Renal cortical epithelial cell (primary cell): ENCODE data around the gene ENO3. TPM values are rescaled to one million over a fixed set of nuclear protein-coding genes. Genes with fewer than 3 reads are reported as not detected.
A peak's percentile ranks its signal among the peaks of the same experiment; 100 is the strongest.

Experiments
- DNase-seq: peaks from one replicate; pipeline ENCODE4 v3.0.0-alpha.2; 2011; ENCODE audit warnings: low read depth
- total RNA-seq: library from RNA; depleted of rRNA; stranded (reverse); fragments of >200 nt; gene quantifications from 2 replicates; pipeline ENCODE4 v1.2.3, GENCODE V29; 2014

Gene ENO3
- total RNA-seq, 1 donor from 2014 or later: 5.3 TPM

GRCh38 chr17:4937553-4937952 lies 13.4 kb upstream of the ENO3 start:
- no peak for DNase-seq

- no peak for DNase-seq
These were observed 12.8 kb upstream of the ENO3 start for GRCh38 chr17:4938069-4938491.

GRCh38 chr17:4938688-4939545 lies 12.0 kb upstream of the ENO3 start:
- no peak for DNase-seq

GRCh38 chr17:4939546-4939795 lies 11.4 kb upstream of the ENO3 start:
- no peak for DNase-seq

GRCh38 chr17:4939796-4940554 lies 10.9 kb upstream of the ENO3 start, which contains the start of the genes RNF167 and SLC25A11:
Gene RNF167 (plus strand): TSS chr17:4940268. CDS start chr17:4940910, 642 bp downstream.
Gene SLC25A11 (minus strand): TSS chr17:4940046. CDS start chr17:4939910, 136 bp downstream.
- peak; percentile 99 for DNase-seq

GRCh38 chr17:4940555-4941318 lies 10.2 kb upstream of the ENO3 start:
- DNase-seq: no peak

- DNase-seq: no peak
These were observed 9.7 kb upstream of the ENO3 start for GRCh38 chr17:4941319-4941610.

GRCh38 chr17:4942760-4943508 lies 8.0 kb upstream of the ENO3 start:
- DNase-seq: no peak

GRCh38 chr17:4944163-4944553 lies 6.8 kb upstream of the ENO3 start:
- no peak for DNase-seq

- no peak for DNase-seq
These were observed 6.3 kb upstream of the ENO3 start for GRCh38 chr17:4944554-4945175.

- DNase-seq: peak; percentile 79
These were observed 5.6 kb upstream of the ENO3 start for GRCh38 chr17:4945176-4945943.

- no peak for DNase-seq
These were observed 5.0 kb upstream of the ENO3 start for GRCh38 chr17:4945944-4946280.

GRCh38 chr17:4946312-4946976 lies 4.5 kb upstream of the ENO3 start:
- DNase-seq: no peak

- DNase-seq: no peak
These were observed 3.9 kb upstream of the ENO3 start for GRCh38 chr17:4947010-4947410.

- DNase-seq: no peak
These were observed 3.3 kb upstream of the ENO3 start for GRCh38 chr17:4947411-4948165.

- DNase-seq: peak; percentile 76
These were observed 2.6 kb upstream of the ENO3 start, which contains the start of gene PFN1 for GRCh38 chr17:4948166-4948930. Gene PFN1 (minus strand): TSS chr17:4948530. CDS start chr17:4948394, 136 bp downstream.

- peak; percentile 57 for DNase-seq
These were observed 2.0 kb upstream of the ENO3 start for GRCh38 chr17:4948931-4949320.

GRCh38 chr17:4949321-4950074 lies 1.4 kb upstream of the ENO3 start:
- peak; percentile 62 for DNase-seq
